A549 (cell line): ENCODE data around the gene ARTN. TPM values are rescaled to one million over a fixed set of nuclear protein-coding genes. Genes with fewer than 3 reads are reported as not detected.

Experiments
- ATAC-seq, 2 experiments: fragments of 200-7000 bp in 1 of 2; fragments of >200 bp in 1 of 2; cut with Nextera tagmentation in 1 of 2; cut with Tn5 transposase in 1 of 2; 3 replicates each; pipeline versions ENCODE4 v1.8.0 to v1.9.1; 2018 to 2020; ENCODE audit warnings: mild to moderate bottlenecking in 1 of 2, moderate library complexity in 1 of 2
- CTCF ChIA-PET: fragments of 300-600 bp; sonication (Branson Sonifier 250); formaldehyde crosslinking; extraction: SDS; loops from one replicate; lab custom pipeline; 2021; ENCODE audit warnings: antibody characterized with exemption, inconsistent platforms; lab: Yijun Ruan, JAX
- POLR2A ChIA-PET: fragments of 350-600 bp; formaldehyde crosslinking; extraction: SDS; loops from one replicate; lab custom pipeline; 2021; ENCODE audit warnings: antibody characterized with exemption, inconsistent platforms; lab: Yijun Ruan, JAX
- DNase-seq, 2 experiments: peaks; one replicate each; pipeline versions ENCODE4 v3.0.0 to v3.0.0-alpha.2; 2011 to 2016; ENCODE audit warnings: low read depth in 1 of 2, low spot score in 1 of 2
- FAIRE-seq: peaks from 2 replicates; lab custom pipeline; 2011; peaks lifted over from hg19 to GRCh38; lab: Jason Lieb, UNC
- H3K27ac ChIP-seq, 2 experiments: fragments of >200 bp; sonication (Bioruptor Twin); formaldehyde crosslinking; 3 replicates each; pipeline ENCODE4 v1.5.1; 2016 to 2017
- H3K4me1 ChIP-seq: fragments of >200 bp; sonication (Bioruptor Twin); formaldehyde crosslinking; 3 replicates; pipeline ENCODE4 v1.6.1; 2016
- H3K4me2 ChIP-seq: fragments of >200 bp; sonication (Bioruptor Twin); formaldehyde crosslinking; 3 replicates; pipeline ENCODE4 v1.6.1; 2016
- H3K4me3 ChIP-seq: fragments of >200 bp; sonication (Bioruptor Twin); formaldehyde crosslinking; 3 replicates; pipeline ENCODE4 v1.5.1; 2016
- H3K9me3 ChIP-seq: fragments of >200 bp; sonication (Bioruptor Twin); formaldehyde crosslinking; 3 replicates; pipeline ENCODE4 v1.6.1; 2016
- BHLHE40 ChIP-seq: IDR thresholded peaks from 2 replicates; pipeline ENCODE4 v1.6.1; 2012; ENCODE audit warnings: low read depth, low read length, inconsistent platforms
- CBX2 ChIP-seq: fragments of 200-600 bp; sonication (generic); IDR thresholded peaks from 2 replicates; pipeline ENCODE4 v1.6.1; 2016; ENCODE audit warnings: low read depth, mild to moderate bottlenecking, borderline replicate concordance
- CHD2 ChIP-seq: fragments of 150-350 bp; IDR thresholded peaks from 2 replicates; pipeline ENCODE4 v1.6.1; 2014; ENCODE audit warnings: low read length; ENCODE audit not compliant: partially characterized antibody
- CHD4 ChIP-seq: fragments of 200-600 bp; sonication (generic); IDR thresholded peaks from 2 replicates; pipeline ENCODE4 v1.6.1; 2016; ENCODE audit warnings: antibody characterized with exemption, mild to moderate bottlenecking, borderline replicate concordance
- EHMT2 ChIP-seq: fragments of 200-600 bp; sonication (generic); IDR thresholded peaks from 2 replicates; pipeline ENCODE4 v1.6.1; 2016; ENCODE audit warnings: antibody characterized with exemption, low read depth, mild to moderate bottlenecking, moderate library complexity
- EP300 ChIP-seq, 2 experiments: fragments of >200 bp; sonication (Bioruptor Twin); formaldehyde crosslinking; IDR thresholded peaks; 2 replicates in 1 of 2; 3 replicates in 1 of 2; pipeline ENCODE4 v1.6.1; 2016 to 2017
- FOSB ChIP-seq: fragments of 250-450 bp; sonication (Bioruptor Pico); IDR thresholded peaks from 2 replicates; pipeline ENCODE4 v1.5.0; 2020; ENCODE audit warnings: mild to moderate bottlenecking, moderate library complexity
- FOXS1 ChIP-seq: fragments of 250-450 bp; sonication (Bioruptor Pico); IDR thresholded peaks from 2 replicates; pipeline ENCODE4 v1.5.0; 2020; ENCODE audit warnings: mild to moderate bottlenecking, moderate library complexity
- HDAC2 ChIP-seq: fragments of 200-600 bp; sonication (generic); IDR thresholded peaks from 2 replicates; pipeline ENCODE4 v1.6.1; 2016
- HEYL ChIP-seq: fragments of 250-450 bp; sonication (Bioruptor Pico); IDR thresholded peaks from 2 replicates; pipeline ENCODE4 v1.8.0; 2021; ENCODE audit warnings: mild to moderate bottlenecking, moderate library complexity
- HOXA7 ChIP-seq: fragments of 250-450 bp; sonication (Bioruptor Pico); IDR thresholded peaks from 2 replicates; pipeline ENCODE4 v1.5.0; 2020; ENCODE audit warnings: mild to moderate bottlenecking, moderate library complexity
- HOXB5 ChIP-seq: fragments of 250-450 bp; sonication (Bioruptor Pico); IDR thresholded peaks from 2 replicates; pipeline ENCODE4 v1.5.0; 2020; ENCODE audit warnings: mild to moderate bottlenecking, moderate library complexity
- JUN ChIP-seq, 2 experiments: fragments of >200 bp; sonication (Bioruptor Twin); formaldehyde crosslinking; IDR thresholded peaks; 2 replicates in 1 of 2; 3 replicates in 1 of 2; pipeline ENCODE4 v1.6.1; 2016 to 2017
- JUNB ChIP-seq: fragments of >200 bp; sonication (Bioruptor Twin); formaldehyde crosslinking; IDR thresholded peaks from 2 replicates; pipeline ENCODE4 v1.6.1; 2016
- MAFK ChIP-seq: fragments of 450-650 bp; IDR thresholded peaks from 2 replicates; pipeline ENCODE4 v1.6.1; 2014; ENCODE audit not compliant: partially characterized antibody
- NFE2L2 ChIP-seq: fragments of 150-350 bp; conservative IDR thresholded peaks from 2 replicates; pipeline ENCODE4 v1.6.1; 2014; ENCODE audit warnings: low read length
- NR3C1 ChIP-seq: fragments of >200 bp; sonication (Bioruptor Twin); formaldehyde crosslinking; IDR thresholded peaks from 3 replicates; pipeline ENCODE4 v1.6.1; 2017
- PHF8 ChIP-seq: fragments of 200-600 bp; sonication (generic); IDR thresholded peaks from 2 replicates; pipeline ENCODE4 v1.6.1; 2016; ENCODE audit warnings: low read depth, mild to moderate bottlenecking, antibody characterized with exemption, moderate library complexity, borderline replicate concordance
- POLR2A ChIP-seq: IDR thresholded peaks from 2 replicates; pipeline ENCODE4 v1.6.1; 2012; ENCODE audit warnings: mild to moderate bottlenecking, low read length
- RARB ChIP-seq: fragments of 250-450 bp; sonication (Bioruptor Pico); IDR thresholded peaks from 2 replicates; pipeline ENCODE4 v1.8.0; 2021; ENCODE audit warnings: mild to moderate bottlenecking, moderate library complexity
- RNF2 ChIP-seq: fragments of 200-600 bp; sonication (generic); IDR thresholded peaks from 2 replicates; pipeline ENCODE4 v1.6.1; 2016; ENCODE audit warnings: low read depth, mild to moderate bottlenecking, antibody characterized with exemption, moderate library complexity, borderline replicate concordance
- SMC3 ChIP-seq: fragments of >200 bp; sonication (Bioruptor Twin); formaldehyde crosslinking; IDR thresholded peaks from 3 replicates; pipeline ENCODE4 v1.6.1; 2018; ENCODE audit warnings: inconsistent platforms
- TFCP2L1 ChIP-seq: fragments of 250-450 bp; sonication (Bioruptor Pico); IDR thresholded peaks from 2 replicates; pipeline ENCODE4 v1.5.0; 2021; ENCODE audit warnings: mild to moderate bottlenecking
- TP53 ChIP-seq: fragments of 250-450 bp; sonication (Bioruptor Pico); IDR thresholded peaks from 2 replicates; pipeline ENCODE4 v1.5.0; 2021; ENCODE audit warnings: mild to moderate bottlenecking, moderate library complexity
- ZC3H11A ChIP-seq: fragments of 450-650 bp; IDR thresholded peaks from 2 replicates; pipeline ENCODE4 v1.6.1; 2014; ENCODE audit warnings: antibody characterized with exemption, mild to moderate bottlenecking
- WGBS: methylation state at CpG from one replicate; pipeline ENCODE4 v1.1.6; 2017; ENCODE audit errors: missing lambda C conversion rate; 5-methylcytosine and 5-hydroxymethylcytosine counted together
- polyA plus RNA-seq, 4 experiments: library from polyadenylated mRNA; depleted of rRNA in 3 of 4; stranded (reverse); fragments of >200 nt; fragmentation: RNase III in 1 of 4; extraction: RNeasy Plus Mini Kit Qiagen cat#74134 plus additional on column Dnase treatment in 1 of 4; gene quantifications; 2 replicates in 3 of 4; 3 replicates in 1 of 4; pipeline ENCODE4 v1.2.3, GENCODE V29; 2011 to 2017
- TF ChIP-seq, protein P1 (sequence below): fragments of 200-600 bp; sonication (generic); IDR thresholded peaks from 2 replicates; pipeline ENCODE4 v1.6.1; 2016; ENCODE audit warnings: antibody characterized with exemption, mild to moderate bottlenecking, moderate library complexity
- TF ChIP-seq, protein P2 (sequence below): IDR thresholded peaks from 2 replicates; pipeline ENCODE4 v1.6.1; 2012
- TF ChIP-seq, protein P3 (sequence below): IDR thresholded peaks from 2 replicates; pipeline ENCODE4 v1.6.1; 2012

Gene ARTN
- polyA plus RNA-seq, 2 of the 4 experiments (the other 2 are of a cell fraction), result 0.21 to 0.53 TPM

DNA sequence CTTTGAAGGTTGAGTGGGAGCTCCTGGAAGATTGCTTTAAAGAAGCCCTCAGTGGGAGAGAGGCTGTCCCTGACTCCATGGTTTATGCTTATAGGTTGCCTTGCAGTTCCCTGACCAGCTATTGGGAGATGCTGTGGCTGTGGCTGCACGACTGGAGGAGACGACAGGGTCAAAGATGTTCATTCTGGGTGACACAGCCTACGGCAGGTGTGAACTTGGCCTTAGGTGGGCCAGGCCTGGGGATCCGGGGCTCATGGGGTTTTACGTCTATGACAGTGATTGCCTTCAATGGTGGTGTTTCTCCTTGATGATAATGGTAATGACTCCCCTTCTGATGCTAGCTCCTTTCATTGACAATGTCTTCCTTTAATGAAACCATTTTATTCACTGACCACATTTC, 36.9 kb downstream of the ARTN start:
- DNase-seq, result no peak
- Histone ChIP-seq H3K4me3 (peak overlapping the region; percentile 85), H3K9me3 (no peaks in the 10 kb centered on the region), H3K27ac (peak overlapping the region; percentile 80 to 92), H3K4me2 (peak overlapping the region; percentile 97), H3K4me1 (peaks cover 11% of the 10 kb centered on the region; the same call in 1 of the 3 replicates)
- CTCF ChIA-PET, result interaction anchor here (0.9 to 1.6 kb wide), 4 partner anchors 10 to 66 kb away, joined by 3 to 5 read pairs (median 4); no protein-coding TSS in a partner anchor
- 44% methylated on average over 5 of the region's 5 CpGs for WGBS
- no peak for FAIRE-seq
- ATAC-seq, result no peak
- TF ChIP-seq HEYL (CRISPR knock-in tag), result no peak
- TF ChIP-seq ZC3H11A, result no peak
- TF ChIP-seq CHD2, result no peak
- TF ChIP-seq FOSB, result no peak
- POLR2A ChIA-PET, result no interaction called here

DNA sequence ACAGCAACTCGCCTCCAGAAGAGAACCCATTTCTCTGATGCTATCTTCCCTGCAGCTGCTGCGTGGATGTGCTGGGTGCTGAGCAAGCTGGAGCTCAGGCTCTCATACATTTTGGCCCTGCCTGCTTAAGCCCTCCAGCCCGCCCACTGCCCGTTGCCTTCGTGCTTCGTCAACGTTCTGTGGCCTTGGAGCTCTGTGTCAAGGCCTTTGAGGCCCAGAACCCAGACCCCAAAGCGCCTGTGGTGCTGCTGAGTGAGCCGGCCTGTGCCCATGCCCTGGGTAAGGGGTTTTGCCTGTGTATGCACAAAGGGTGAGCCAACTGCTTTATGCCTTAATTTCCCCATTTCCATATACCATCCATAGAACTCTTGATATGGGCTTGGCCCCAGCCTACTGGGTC, 37.3 kb downstream of the ARTN start:
- H3K9me3 ChIP-seq, result no peaks in the 10 kb centered on the region
- ATAC-seq (no peak), FAIRE-seq (no peak), DNase-seq (no peak)
- H3K4me1 ChIP-seq, result peaks cover 15% of the 10 kb centered on the region; the same call in 2 of the 3 replicates
- H3K4me2 ChIP-seq, result peak overlapping the region; percentile 97
- H3K4me3 ChIP-seq, result peak overlapping the region; percentile 85
- peak overlapping the region in 1 of 2 experiments; percentile 80; a peak in 2 of 6 replicates for H3K27ac ChIP-seq
- CTCF ChIA-PET, result interaction anchor here (0.9 to 1.6 kb wide), 4 partner anchors 34 to 208 kb away, joined by 4 to 5 read pairs (median 4); no protein-coding TSS in a partner anchor
- POLR2A ChIA-PET, result no interaction called here
- 91% methylated on average over 9 of the region's 9 CpGs for WGBS
- TF ChIP-seq NR3C1 (no peak), RNF2 (no peak), PHF8 (no peak), BHLHE40 (no peak), POLR2A (no peak), TFCP2L1 (CRISPR knock-in tag) (no peak), EHMT2 (no peak), EP300 (IDR thresholded peaks at IDR 0.05) (no peak), HDAC2 (no peak), FOXS1 (CRISPR knock-in tag) (no peak), JUNB (no peak), HOXA7 (CRISPR knock-in tag) (no peak), SMC3 (no peak), JUN (IDR thresholded peaks at IDR 0.05) (no peak)
- TF ChIP-seq, protein P1, sequence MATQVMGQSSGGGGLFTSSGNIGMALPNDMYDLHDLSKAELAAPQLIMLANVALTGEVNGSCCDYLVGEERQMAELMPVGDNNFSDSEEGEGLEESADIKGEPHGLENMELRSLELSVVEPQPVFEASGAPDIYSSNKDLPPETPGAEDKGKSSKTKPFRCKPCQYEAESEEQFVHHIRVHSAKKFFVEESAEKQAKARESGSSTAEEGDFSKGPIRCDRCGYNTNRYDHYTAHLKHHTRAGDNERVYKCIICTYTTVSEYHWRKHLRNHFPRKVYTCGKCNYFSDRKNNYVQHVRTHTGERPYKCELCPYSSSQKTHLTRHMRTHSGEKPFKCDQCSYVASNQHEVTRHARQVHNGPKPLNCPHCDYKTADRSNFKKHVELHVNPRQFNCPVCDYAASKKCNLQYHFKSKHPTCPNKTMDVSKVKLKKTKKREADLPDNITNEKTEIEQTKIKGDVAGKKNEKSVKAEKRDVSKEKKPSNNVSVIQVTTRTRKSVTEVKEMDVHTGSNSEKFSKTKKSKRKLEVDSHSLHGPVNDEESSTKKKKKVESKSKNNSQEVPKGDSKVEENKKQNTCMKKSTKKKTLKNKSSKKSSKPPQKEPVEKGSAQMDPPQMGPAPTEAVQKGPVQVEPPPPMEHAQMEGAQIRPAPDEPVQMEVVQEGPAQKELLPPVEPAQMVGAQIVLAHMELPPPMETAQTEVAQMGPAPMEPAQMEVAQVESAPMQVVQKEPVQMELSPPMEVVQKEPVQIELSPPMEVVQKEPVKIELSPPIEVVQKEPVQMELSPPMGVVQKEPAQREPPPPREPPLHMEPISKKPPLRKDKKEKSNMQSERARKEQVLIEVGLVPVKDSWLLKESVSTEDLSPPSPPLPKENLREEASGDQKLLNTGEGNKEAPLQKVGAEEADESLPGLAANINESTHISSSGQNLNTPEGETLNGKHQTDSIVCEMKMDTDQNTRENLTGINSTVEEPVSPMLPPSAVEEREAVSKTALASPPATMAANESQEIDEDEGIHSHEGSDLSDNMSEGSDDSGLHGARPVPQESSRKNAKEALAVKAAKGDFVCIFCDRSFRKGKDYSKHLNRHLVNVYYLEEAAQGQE, result no peak
- TF ChIP-seq, protein P2, sequence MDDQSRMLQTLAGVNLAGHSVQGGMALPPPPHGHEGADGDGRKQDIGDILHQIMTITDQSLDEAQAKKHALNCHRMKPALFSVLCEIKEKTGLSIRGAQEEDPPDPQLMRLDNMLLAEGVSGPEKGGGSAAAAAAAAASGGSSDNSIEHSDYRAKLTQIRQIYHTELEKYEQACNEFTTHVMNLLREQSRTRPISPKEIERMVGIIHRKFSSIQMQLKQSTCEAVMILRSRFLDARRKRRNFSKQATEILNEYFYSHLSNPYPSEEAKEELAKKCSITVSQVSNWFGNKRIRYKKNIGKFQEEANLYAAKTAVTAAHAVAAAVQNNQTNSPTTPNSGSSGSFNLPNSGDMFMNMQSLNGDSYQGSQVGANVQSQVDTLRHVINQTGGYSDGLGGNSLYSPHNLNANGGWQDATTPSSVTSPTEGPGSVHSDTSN, result no peak

DNA sequence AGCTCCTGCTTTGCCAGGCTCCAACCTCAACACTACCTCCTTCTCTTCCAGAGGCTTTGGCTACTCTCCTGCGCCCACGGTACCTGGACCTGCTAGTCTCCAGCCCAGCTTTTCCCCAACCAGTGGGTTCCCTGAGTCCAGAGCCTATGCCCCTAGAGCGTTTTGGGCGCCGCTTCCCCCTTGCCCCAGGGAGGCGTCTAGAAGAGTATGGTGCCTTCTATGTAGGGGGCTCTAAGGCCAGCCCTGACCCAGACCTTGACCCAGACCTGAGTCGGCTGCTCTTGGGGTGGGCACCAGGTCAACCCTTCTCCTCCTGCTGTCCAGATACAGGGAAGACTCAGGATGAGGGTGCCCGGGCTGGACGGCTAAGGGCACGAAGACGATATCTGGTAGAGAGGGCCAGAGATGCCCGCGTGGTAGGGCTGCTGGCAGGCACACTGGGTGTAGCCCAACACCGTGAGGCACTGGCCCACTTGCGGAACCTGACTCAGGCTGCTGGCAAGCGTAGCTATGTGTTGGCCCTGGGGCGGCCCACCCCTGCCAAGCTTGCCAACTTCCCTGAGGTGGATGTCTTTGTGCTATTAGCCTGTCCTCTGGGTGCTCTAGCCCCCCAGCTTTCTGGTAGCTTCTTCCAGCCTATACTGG, 37.9 kb downstream of the ARTN start:
- TF ChIP-seq JUNB, result no peak
- TF ChIP-seq TP53, result no peak
- TF ChIP-seq CBX2, result no peak
- TF ChIP-seq BHLHE40, result no peak
- no peak for TF ChIP-seq MAFK
- TF ChIP-seq HOXB5 (CRISPR knock-in tag), result no peak
- no peak for TF ChIP-seq JUN (IDR thresholded peaks at IDR 0.05)
- TF ChIP-seq RARB (CRISPR knock-in tag), result no peak
- no peak for TF ChIP-seq NFE2L2
- TF ChIP-seq, protein P3, sequence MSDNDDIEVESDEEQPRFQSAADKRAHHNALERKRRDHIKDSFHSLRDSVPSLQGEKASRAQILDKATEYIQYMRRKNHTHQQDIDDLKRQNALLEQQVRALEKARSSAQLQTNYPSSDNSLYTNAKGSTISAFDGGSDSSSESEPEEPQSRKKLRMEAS, result no peak
- TF ChIP-seq CHD4, result no peak
- no peak for TF ChIP-seq HOXA7 (CRISPR knock-in tag)
- TF ChIP-seq, all 56 proteins: peak for 0
- Histone ChIP-seq H3K4me3 (no peak overlapping the region), H3K27ac (no peak overlapping the region), H3K4me1 (peaks cover 21% of the 10 kb centered on the region; the same call in 2 of the 3 replicates), H3K9me3 (no peaks in the 10 kb centered on the region), H3K4me2 (peak overlapping the region; percentile 97)
- no peak for FAIRE-seq
- no peak for DNase-seq
- no peak for ATAC-seq
- ChIA-PET POLR2A (no interaction called here), CTCF (interaction anchor here (0.5 to 1.9 kb wide), 5 partner anchors 37 to 345 kb away, joined by 4 to 7 read pairs (median 5); no protein-coding TSS in a partner anchor)
- 94% methylated on average over 12 of the region's 17 CpGs for WGBS
